GM23338 (cell line): ENCODE measurements around the gene TMEM213. TPM values are rescaled to one million over a fixed set of nuclear protein-coding genes. Genes with fewer than 3 reads are reported as not detected.

Source experiments
- ATAC-seq: fragments of 200-7000 bp; cut with Tn5 transposase; 3 replicates; pipeline ENCODE4 v1.9.1; 2020
- DNase-seq: peaks from one replicate; pipeline ENCODE4 v3.0.0-alpha.2; 2015; ENCODE audit warnings: low spot score
- H2AFZ ChIP-seq: fragments of 200-600 bp; sonication (generic); 2 replicates; pipeline ENCODE4 v1.8.0; 2016; ENCODE audit warnings: antibody characterized with exemption, mild to moderate bottlenecking, moderate library complexity
- H3F3A ChIP-seq: fragments of 200-600 bp; sonication (generic); replicated peaks from 2 replicates; pipeline ENCODE4 v1.8.0; 2017; ENCODE audit warnings: antibody characterized with exemption, mixed run types, low read depth
- H3K27ac ChIP-seq: fragments of 200-600 bp; sonication (generic); 2 replicates; pipeline ENCODE4 v1.6.1; 2016; ENCODE audit warnings: low read depth
- H3K27me3 ChIP-seq: fragments of 200-600 bp; sonication (generic); 2 replicates; pipeline ENCODE4 v1.8.0; 2016; ENCODE audit warnings: mild to moderate bottlenecking, mixed run types, moderate library complexity; ENCODE audit not compliant: insufficient read depth
- H3K36me3 ChIP-seq: fragments of 200-600 bp; sonication (generic); 2 replicates; pipeline ENCODE4 v1.8.0; 2016; ENCODE audit warnings: mild to moderate bottlenecking; ENCODE audit not compliant: insufficient read depth
- H3K4me1 ChIP-seq: fragments of 200-600 bp; sonication (generic); 2 replicates; pipeline ENCODE4 v1.8.0; 2016; ENCODE audit warnings: mild to moderate bottlenecking, moderate library complexity; ENCODE audit not compliant: insufficient read depth
- H3K4me2 ChIP-seq: fragments of 200-600 bp; sonication (generic); 2 replicates; pipeline ENCODE4 v1.7.1; 2017; ENCODE audit warnings: mixed run types
- H3K4me3 ChIP-seq: fragments of 200-600 bp; sonication (generic); 2 replicates; pipeline ENCODE4 v1.6.1; 2016; ENCODE audit warnings: mixed run types
- H3K79me2 ChIP-seq: fragments of 200-600 bp; sonication (generic); replicated peaks from 2 replicates; pipeline ENCODE4 v1.8.0; 2017; ENCODE audit warnings: mild to moderate bottlenecking; ENCODE audit not compliant: insufficient read depth
- H3K9me2 ChIP-seq: fragments of 200-600 bp; sonication (generic); 2 replicates; pipeline ENCODE4 v1.8.0; 2017; ENCODE audit not compliant: insufficient read depth
- H4K20me1 ChIP-seq: fragments of 200-600 bp; sonication (generic); replicated peaks from 2 replicates; pipeline ENCODE4 v1.8.0; 2017; ENCODE audit warnings: mild to moderate bottlenecking; ENCODE audit not compliant: insufficient read depth
- H3K27ac Mint-ChIP-seq: 2 replicates; pipeline ENCODE4 v1.8.0; 2020; ENCODE audit warnings: inconsistent platforms, mild to moderate bottlenecking, moderate library complexity, mixed read lengths
- H3K27me3 Mint-ChIP-seq: 3 replicates; pipeline ENCODE4 v1.8.0; 2022; ENCODE audit warnings: low read depth, mild to moderate bottlenecking, moderate library complexity, mixed read lengths, inconsistent platforms; ENCODE audit not compliant: insufficient read depth, poor library complexity
- H3K36me3 Mint-ChIP-seq: 3 replicates; pipeline ENCODE4 v1.8.0; 2021; ENCODE audit warnings: low read depth, mild to moderate bottlenecking, inconsistent platforms, moderate library complexity, mixed read lengths
- H3K4me1 Mint-ChIP-seq: 3 replicates; pipeline ENCODE4 v1.8.0; 2020; ENCODE audit warnings: mild to moderate bottlenecking, inconsistent platforms, mixed read lengths
- H3K4me3 Mint-ChIP-seq: 3 replicates; pipeline ENCODE4 v1.8.0; 2021; ENCODE audit warnings: moderate library complexity, mild to moderate bottlenecking, inconsistent platforms, mixed read lengths
- H3K9me3 Mint-ChIP-seq: 3 replicates; pipeline ENCODE4 v1.8.0; 2020; ENCODE audit warnings: moderate library complexity, mild to moderate bottlenecking, inconsistent platforms, mixed read lengths
- ETS1 ChIP-seq: IDR thresholded peaks from 2 replicates; pipeline ENCODE4 v1.6.1; 2016; ENCODE audit warnings: antibody characterized with exemption
- EZH2phosphoT487 ChIP-seq: fragments of 200-600 bp; sonication (generic); IDR thresholded peaks from one replicate; pipeline ENCODE4 v1.8.1; 2018; ENCODE audit warnings: antibody characterized with exemption; ENCODE audit not compliant: unreplicated experiment
- POLR2AphosphoS5 ChIP-seq: IDR thresholded peaks from 2 replicates; pipeline ENCODE4 v1.6.1; 2016; ENCODE audit warnings: antibody characterized with exemption, low read depth
- STAT1 ChIP-seq: IDR thresholded peaks from one replicate; pipeline ENCODE4 v1.6.1; 2016; ENCODE audit warnings: antibody characterized with exemption; ENCODE audit not compliant: unreplicated experiment
- ZNF114 ChIP-seq: fragments of 250-450 bp; sonication (Bioruptor Pico); IDR thresholded peaks from 2 replicates; pipeline ENCODE4 v1.5.0; 2020; ENCODE audit warnings: mild to moderate bottlenecking, moderate library complexity
- ZNF331 ChIP-seq: fragments of 250-450 bp; sonication (Bioruptor Pico); IDR thresholded peaks from 2 replicates; pipeline ENCODE4 v1.5.0; 2020; ENCODE audit warnings: low read depth, mild to moderate bottlenecking, moderate library complexity
- ZNF462 ChIP-seq: fragments of 250-450 bp; sonication (Bioruptor Pico); IDR thresholded peaks from 2 replicates; pipeline ENCODE4 v1.5.0; 2020; ENCODE audit warnings: mild to moderate bottlenecking, moderate library complexity
- polyA plus RNA-seq: library from polyadenylated mRNA; unstranded; fragments of >200 nt; fragmentation: Nextera tagmentation; extraction: Ambion mirVana; gene quantifications from 2 replicates; pipeline ENCODE4 v1.2.1, GENCODE V29; 2016
- total RNA-seq: library from RNA; depleted of rRNA; stranded (reverse); fragments of >200 nt; shearing (Covaris generic); gene quantifications from 2 replicates; pipeline ENCODE4 v1.2.3, GENCODE V29; 2014
- TF ChIP-seq, protein P1 (sequence below): IDR thresholded peaks from one replicate; pipeline ENCODE4 v1.6.1; 2018; ENCODE audit warnings: antibody characterized with exemption; ENCODE audit not compliant: unreplicated experiment

The TMEM213 gene
- total and polyA plus RNA-seq, 2 experiments from 2014 or later, result 0.89 TPM; not detected in 1

DNA sequence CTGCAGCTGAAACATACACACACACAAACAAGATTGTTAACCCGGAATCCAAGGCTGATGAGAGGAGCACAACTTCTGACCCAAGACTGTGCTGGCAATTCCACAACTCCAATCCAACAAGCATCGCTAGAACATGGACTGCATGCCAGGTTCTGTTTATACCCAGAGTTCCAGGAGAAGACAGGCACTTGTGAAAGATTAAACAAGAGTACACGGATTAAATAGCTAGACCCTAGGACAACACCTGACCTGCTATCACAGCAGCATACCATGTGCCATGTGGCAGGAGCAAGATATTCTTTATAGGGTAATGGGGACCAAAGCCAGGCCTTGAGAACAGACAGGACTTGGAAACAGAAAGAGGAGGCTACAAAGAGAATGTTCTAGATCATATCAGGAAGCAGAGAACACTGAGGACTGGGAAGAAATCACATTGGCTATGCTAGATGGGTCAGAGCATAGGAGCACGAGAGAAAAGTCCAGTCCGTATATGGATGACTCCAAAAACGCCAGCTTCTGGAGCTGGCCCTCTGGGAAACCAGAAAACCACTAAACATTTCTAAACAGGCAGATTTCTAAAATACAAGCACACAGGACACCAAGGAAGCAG lies 83.9 kb downstream of the TMEM213 start:
- no peak overlapping the region for H3K27ac ChIP-seq
- ATAC-seq (no peak), DNase-seq (no peak)
- no peaks in the 10 kb centered on the region for H3K27me3 ChIP-seq
- H3K79me2 ChIP-seq, result no peaks in the 10 kb centered on the region
- H3K4me1 ChIP-seq, result no peaks in the 10 kb centered on the region
- Mint-ChIP-seq H3K4me1 (peaks cover 3% of the 10 kb centered on the region; the same call in 2 of the 3 replicates), H3K27ac (peak overlapping the region; percentile 23; the same call in 1 of the 2 replicates), H3K4me3 (no peak overlapping the region), H3K9me3 (no peaks in the 10 kb centered on the region), H3K27me3 (peaks cover 2% of the 10 kb centered on the region), H3K36me3 (peaks cover 39% of the 10 kb centered on the region)
- no peaks in the 10 kb centered on the region for H3K9me2 ChIP-seq
- H3K4me2 ChIP-seq, result no peak overlapping the region
- no peaks in the 10 kb centered on the region for H3F3A ChIP-seq
- H2AFZ ChIP-seq, result no peak overlapping the region
- TF ChIP-seq ZNF114 (CRISPR knock-in tag) (no peak), STAT1 (no peak), ETS1 (no peak), ZNF331 (CRISPR knock-in tag) (no peak), EZH2phosphoT487 (no peak), POLR2AphosphoS5 (no peak), ZNF462 (CRISPR knock-in tag) (no peak)
- TF ChIP-seq, protein P1, sequence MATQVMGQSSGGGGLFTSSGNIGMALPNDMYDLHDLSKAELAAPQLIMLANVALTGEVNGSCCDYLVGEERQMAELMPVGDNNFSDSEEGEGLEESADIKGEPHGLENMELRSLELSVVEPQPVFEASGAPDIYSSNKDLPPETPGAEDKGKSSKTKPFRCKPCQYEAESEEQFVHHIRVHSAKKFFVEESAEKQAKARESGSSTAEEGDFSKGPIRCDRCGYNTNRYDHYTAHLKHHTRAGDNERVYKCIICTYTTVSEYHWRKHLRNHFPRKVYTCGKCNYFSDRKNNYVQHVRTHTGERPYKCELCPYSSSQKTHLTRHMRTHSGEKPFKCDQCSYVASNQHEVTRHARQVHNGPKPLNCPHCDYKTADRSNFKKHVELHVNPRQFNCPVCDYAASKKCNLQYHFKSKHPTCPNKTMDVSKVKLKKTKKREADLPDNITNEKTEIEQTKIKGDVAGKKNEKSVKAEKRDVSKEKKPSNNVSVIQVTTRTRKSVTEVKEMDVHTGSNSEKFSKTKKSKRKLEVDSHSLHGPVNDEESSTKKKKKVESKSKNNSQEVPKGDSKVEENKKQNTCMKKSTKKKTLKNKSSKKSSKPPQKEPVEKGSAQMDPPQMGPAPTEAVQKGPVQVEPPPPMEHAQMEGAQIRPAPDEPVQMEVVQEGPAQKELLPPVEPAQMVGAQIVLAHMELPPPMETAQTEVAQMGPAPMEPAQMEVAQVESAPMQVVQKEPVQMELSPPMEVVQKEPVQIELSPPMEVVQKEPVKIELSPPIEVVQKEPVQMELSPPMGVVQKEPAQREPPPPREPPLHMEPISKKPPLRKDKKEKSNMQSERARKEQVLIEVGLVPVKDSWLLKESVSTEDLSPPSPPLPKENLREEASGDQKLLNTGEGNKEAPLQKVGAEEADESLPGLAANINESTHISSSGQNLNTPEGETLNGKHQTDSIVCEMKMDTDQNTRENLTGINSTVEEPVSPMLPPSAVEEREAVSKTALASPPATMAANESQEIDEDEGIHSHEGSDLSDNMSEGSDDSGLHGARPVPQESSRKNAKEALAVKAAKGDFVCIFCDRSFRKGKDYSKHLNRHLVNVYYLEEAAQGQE, result no peak
- H3K4me3 ChIP-seq, result no peak overlapping the region
- H4K20me1 ChIP-seq, result no peaks in the 10 kb centered on the region; the same call in 1 of the 2 replicates
- H3K36me3 ChIP-seq, result no peaks in the 10 kb centered on the region
